PFSK-1 (cell line): ENCODE measurements around the gene KLF13.

Experiments
- FOXP2 ChIP-seq: optimal IDR thresholded peaks from 2 replicates; pipeline ENCODE3; 2011; ENCODE audit warnings: borderline replicate concordance, control low read depth, inconsistent platforms; ENCODE audit not compliant: insufficient read depth; ENCODE audit errors: extremely low read length, extremely low read depth
- POLR2AphosphoS5 ChIP-seq: IDR thresholded peaks from 2 replicates; pipeline ENCODE4 v1.6.1; 2012; ENCODE audit warnings: low read depth, mild to moderate bottlenecking, control low read depth, low read length, moderate library complexity
- REST ChIP-seq, 2 experiments: IDR thresholded peaks; 2 replicates each; pipeline versions ENCODE4 v1.6.1 to v1.8.0; 2011 to 2012; ENCODE audit warnings: low read depth in 2 of 2, low read length in 2 of 2, control low read depth in 1 of 2, inconsistent platforms in 1 of 2, mild to moderate bottlenecking in 1 of 2, moderate library complexity in 1 of 2; ENCODE audit not compliant: insufficient read depth in 1 of 2
- SIN3A ChIP-seq: IDR thresholded peaks from 2 replicates; pipeline ENCODE4 v1.6.1; 2012; ENCODE audit warnings: mild to moderate bottlenecking, low read length, moderate library complexity, borderline replicate concordance; ENCODE audit not compliant: insufficient read depth
- TAF1 ChIP-seq: IDR thresholded peaks from 2 replicates; pipeline ENCODE4 v1.6.1; 2012; ENCODE audit warnings: low read length, control low read depth, borderline replicate concordance; ENCODE audit not compliant: insufficient read depth

Gene KLF13

GRCh38 chr15:31337352-31338031 lies 10.9 kb downstream of the KLF13 start:
- TF ChIP-seq REST (IDR thresholded peaks at IDR 0.05; ENCODE audit: insufficient read depth in 1 of 2, low read depth in 2 of 2, low read length in 2 of 2) (no peak), TAF1 (no peak), FOXP2 (no peak), SIN3A (no peak), POLR2AphosphoS5 (no peak)

- TF ChIP-seq REST (IDR thresholded peaks at IDR 0.05; ENCODE audit: insufficient read depth in 1 of 2, low read depth in 2 of 2, low read length in 2 of 2) (no peak), TAF1 (no peak), SIN3A (no peak), FOXP2 (no peak), POLR2AphosphoS5 (no peak)
Measured at GRCh38 chr15:31338318-31338878, 11.8 kb downstream of the KLF13 start.

- no peak for TF ChIP-seq REST (IDR thresholded peaks at IDR 0.05; ENCODE audit: insufficient read depth in 1 of 2, low read depth in 2 of 2, low read length in 2 of 2)
- TF ChIP-seq FOXP2 = no peak
- no peak for TF ChIP-seq TAF1
- TF ChIP-seq SIN3A = no peak
- TF ChIP-seq POLR2AphosphoS5 = no peak
Measured at GRCh38 chr15:31338879-31339557, 12.4 kb downstream of the KLF13 start.

GRCh38 chr15:31339558-31339895 lies 12.9 kb downstream of the KLF13 start:
- TF ChIP-seq POLR2AphosphoS5 (no peak), REST (IDR thresholded peaks at IDR 0.05; ENCODE audit: insufficient read depth in 1 of 2, low read depth in 2 of 2, low read length in 2 of 2) (no peak), SIN3A (no peak)
